ENCODE measurements around the gene ACOT9.
"Not testable (repeated sequence)": the region's sequence is repeated elsewhere in the genome, so short reads cannot be mapped to it uniquely, and the experiment has no call there.

The ACOT9 gene, protein sequence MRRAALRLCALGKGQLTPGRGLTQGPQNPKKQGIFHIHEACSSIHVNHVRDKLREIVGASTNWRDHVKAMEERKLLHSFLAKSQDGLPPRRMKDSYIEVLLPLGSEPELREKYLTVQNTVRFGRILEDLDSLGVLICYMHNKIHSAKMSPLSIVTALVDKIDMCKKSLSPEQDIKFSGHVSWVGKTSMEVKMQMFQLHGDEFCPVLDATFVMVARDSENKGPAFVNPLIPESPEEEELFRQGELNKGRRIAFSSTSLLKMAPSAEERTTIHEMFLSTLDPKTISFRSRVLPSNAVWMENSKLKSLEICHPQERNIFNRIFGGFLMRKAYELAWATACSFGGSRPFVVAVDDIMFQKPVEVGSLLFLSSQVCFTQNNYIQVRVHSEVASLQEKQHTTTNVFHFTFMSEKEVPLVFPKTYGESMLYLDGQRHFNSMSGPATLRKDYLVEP

DNA sequence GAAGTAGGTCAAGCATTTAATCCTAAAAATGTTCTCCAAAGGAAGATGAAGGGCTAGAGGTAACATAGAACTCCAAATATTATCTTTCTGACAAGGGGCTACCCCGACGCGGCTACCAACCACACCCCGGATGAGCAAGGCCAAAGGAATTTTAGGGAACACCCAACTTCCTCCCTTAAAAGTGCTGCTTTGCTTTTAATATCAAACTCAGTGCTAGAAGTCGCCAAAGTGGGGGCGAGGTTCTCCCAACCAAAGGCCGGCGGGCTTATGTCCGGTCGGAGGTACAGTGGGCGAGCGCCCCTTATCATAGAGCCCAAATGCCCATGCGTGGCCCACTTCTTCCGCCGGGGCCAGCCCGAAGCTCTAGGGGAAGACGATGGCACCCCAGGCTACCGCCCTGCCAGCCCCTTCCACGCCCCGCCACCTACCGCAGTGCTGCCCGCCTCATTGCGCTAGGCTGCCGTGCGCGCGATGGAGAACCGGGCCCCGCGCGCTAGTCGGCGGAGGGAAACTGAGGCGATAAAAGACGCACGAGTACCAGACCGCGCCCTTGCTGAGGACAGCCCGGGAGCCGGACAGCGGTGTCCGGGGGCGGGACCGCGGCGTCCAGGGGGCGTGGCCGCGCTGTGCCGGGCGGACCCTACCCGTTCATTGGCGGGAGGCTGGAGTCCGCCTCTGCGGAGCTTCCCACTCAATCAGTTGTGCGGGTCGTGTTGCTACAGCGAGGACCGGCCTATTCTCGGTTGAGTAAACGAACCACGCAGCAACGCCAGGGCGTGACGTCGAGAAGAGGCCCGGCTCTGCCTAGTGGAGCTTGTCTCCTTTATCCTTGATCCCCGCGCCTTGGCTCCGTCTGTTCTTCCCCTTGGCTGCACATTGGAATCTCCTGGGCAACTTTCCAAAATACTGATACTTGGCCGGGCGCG, at the start of gene ACOT9:
TSS of gene ACOT9 (minus strand) at position 580 of the 926 bp plus-strand sequence. CDS start at position 448, 132 bp downstream.
- no peak for FAIRE-seq

- no peak for FAIRE-seq
Measured at GRCh38 chrX:23790155-23790497, 47.0 kb upstream of the ACOT9 start.

DNA sequence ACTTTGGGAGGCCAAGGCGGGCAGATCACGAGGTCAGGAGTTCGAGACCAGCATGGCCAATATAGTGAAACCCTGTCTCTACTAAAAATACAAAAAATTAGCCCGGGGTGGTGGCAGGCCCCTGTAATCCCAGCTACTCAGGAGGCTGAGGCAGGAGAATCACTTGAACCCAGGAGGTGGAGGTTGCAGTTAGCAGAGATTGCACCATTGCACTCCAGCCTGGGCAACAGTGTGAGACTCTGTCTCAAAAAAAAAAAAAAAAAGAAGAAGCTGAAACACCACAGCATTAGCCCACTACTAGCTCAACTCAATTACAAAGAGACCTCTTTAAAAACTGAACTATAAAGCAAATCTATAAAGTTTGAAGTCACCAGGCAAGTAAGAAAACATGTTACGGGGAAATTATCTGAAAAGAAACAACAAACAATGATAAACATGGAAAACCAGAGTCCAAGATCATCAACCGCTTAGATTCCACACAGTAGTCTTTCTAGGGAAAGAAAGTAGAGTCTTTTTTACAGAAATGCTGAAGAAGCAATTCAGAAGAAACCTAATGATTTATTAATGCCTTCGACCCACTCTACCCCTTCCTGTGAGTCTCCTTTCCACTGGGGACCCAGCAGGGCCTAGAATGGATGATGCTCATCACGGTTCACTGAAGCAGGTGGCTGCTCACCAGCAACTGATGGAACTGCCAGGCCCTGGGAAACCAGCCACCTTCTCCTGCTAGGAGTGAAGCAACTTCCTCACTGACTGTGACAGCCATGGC, 46.5 kb upstream of the ACOT9 start:
- FAIRE-seq: no peak

GRCh38 chrX:23788946-23789345, 45.9 kb upstream of the ACOT9 start:
- FAIRE-seq: no peak

- no peak for FAIRE-seq
Measured at GRCh38 chrX:23788521-23788920, 45.4 kb upstream of the ACOT9 start.

- no peak for FAIRE-seq
Measured at GRCh38 chrX:23787745-23788118, 44.7 kb upstream of the ACOT9 start.

DNA sequence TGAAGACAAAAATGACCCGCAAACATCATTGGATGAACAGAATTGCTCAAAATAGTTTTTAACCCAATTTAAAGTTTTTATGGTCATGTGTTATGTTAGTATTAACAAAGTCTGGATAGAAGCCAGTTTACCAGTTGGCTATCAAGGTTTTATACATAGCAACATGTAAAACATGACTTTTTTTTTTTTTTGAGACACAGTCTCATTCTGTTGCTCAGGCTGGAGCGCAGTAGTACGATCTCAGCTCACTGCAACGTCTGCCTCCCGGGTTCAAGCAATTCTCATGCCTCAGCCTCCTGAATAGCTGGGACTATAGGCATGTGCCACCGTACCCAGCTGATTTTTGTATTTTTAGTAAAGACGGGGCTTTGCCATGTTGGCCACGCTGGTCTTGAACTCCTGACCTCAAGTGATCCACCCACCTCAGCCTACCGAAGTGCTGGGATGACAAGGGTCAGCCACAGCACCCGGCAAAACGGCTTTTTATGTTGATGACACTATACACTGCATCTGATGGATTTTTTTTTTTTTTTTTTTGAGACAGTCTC, 43.3 kb upstream of the ACOT9 start:
- FAIRE-seq: no peak

DNA sequence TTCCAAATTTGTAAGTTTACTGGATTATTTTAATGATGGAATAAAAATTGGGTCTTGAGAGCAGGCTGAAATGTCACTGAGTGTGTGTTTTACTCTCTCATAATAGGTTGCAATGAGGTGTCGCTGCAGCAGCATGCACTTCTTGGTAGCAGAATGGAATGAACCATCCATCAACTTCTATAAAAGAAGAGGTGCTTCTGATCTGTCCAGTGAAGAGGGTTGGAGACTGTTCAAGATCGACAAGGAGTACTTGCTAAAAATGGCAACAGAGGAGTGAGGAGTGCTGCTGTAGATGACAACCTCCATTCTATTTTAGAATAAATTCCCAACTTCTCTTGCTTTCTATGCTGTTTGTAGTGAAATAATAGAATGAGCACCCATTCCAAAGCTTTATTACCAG, 42.5 kb upstream of the ACOT9 start:
- no peak for FAIRE-seq

- no peak for FAIRE-seq
Measured at GRCh38 chrX:23784470-23785331, 41.6 kb upstream of the ACOT9 start.

DNA sequence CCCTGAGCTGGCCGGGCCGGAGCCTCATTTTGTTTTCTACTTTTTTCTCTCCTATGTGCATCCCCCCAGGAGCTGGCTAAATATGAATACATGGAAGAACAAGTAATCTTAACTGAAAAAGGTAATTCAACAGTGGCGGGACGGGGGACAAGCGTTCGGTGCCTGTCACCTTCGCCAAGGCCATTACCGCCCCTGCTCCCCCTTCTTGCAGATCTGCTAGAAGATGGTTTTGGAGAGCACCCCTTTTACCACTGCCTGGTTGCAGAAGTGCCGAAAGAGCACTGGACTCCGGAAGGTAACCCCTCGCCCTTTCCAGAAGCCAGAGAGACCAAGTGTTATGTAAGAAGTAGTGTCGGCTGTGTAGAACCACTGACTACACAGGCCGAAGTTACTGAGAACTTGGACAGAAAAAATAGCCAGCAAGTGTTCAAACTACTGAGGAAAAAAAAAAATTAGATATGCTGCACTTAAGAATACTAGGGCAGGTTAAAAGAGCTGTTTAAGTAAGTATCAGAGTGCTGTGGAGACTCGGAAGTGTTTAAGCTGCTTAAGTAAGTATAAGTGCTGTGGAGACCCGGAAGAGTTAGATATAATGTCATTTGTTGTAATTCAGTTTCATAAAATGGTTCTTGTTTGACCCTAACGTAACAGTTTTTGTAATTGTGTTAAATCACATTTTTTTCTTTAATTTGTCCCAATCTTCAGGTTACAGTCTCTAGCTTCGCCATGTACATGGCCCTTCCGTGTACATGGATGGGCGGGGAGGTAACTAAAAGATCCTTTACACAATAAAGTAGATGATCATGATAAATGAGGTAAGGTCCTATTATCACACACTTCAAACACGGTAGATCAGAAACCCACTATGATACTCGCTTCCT, 40.8 kb upstream of the ACOT9 start:
- no peak for FAIRE-seq

GRCh38 chrX:23782863-23783588, 40.0 kb upstream of the ACOT9 start, which contains the start of gene SAT1:
Gene SAT1, plus strand, starts transcription at chrX:23783173. Its CDS starts 179 bp downstream, at chrX:23783352.
- no peak for FAIRE-seq

- FAIRE-seq: no peak
Measured at GRCh38 chrX:23782455-23782854, 39.4 kb upstream of the ACOT9 start.

DNA sequence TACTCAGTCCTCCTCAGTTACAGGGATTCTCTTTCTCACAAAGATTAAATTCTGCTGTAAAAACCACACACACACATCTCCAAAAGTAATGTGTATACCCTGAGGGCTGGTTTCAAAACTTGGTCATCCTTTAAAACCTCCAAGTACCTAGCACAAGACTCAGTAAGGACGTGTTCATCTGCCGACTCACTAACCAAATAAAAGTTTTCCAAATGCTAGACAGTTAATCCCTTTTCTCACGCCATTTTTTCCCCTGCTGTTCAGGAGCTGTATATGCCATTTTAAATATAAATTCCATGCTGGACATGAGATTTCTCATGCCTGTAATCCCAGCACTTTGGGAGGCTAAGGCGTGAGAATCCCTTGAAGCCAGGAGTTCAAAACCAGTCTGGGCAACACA, 35.9 kb upstream of the ACOT9 start:
- FAIRE-seq: no peak

DNA sequence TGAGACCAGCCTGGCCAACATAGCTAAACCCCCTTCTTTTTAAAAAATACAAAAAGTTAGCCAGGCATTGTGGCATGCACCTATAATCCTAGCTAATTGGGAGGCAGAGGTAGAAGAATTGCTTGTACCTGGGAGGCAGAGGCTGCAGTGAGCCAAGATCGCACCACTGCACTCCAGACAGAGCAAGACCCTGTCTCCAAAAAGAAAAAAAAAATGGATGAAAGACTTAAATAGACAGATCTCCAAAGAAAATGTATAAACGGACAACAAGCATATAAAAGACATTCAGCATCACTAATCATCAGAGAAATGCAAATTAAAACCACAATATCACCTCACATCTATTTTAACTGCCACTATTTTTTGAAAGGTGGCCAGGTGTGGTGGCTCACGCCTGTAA, 33.3 kb upstream of the ACOT9 start:
- no peak for FAIRE-seq

GRCh38 chrX:23773601-23774175, 30.6 kb upstream of the ACOT9 start:
- no peak for FAIRE-seq

DNA sequence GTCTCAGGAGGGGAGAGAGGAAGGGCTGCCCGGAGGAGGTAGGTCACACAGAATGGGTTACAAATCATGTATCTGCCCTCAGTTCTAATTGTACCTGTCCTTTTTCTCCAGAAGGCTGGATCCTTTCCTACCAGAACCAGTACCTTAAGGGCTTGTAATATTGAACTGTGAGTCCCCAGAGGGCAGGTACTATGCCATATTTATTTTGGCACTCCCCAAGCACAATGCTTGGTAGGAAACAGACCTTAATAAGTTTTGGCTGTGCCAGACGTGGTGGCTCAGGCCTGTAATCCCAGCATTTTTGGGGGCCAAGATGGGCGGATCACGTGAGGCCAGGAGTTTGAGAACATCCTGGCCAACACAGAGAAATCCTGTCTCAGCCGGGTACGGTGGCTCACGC, 28.0 kb upstream of the ACOT9 start:
- FAIRE-seq: not testable (repeated sequence)

DNA sequence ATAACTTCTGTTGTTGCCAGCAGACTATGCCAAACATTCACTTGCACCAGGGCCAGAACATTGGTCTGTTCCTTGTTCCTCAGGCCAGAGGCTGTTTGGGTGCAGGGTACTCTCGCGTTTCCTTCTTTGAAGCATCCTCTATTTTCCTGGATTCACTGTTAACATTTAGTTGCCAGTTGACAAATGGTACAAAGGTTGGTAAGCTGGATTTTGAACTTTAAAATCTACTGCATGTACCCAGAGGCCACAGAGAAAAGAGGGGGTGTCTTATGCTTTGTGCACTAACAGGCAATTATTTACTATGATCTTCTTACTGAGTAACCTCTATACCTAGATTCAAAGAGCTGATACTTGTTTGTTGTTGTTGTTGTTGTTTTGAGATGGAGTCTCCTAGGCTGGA, 27.1 kb upstream of the ACOT9 start:
- no peak for FAIRE-seq

- no peak for FAIRE-seq
Measured at GRCh38 chrX:23766650-23767551, 23.8 kb upstream of the ACOT9 start.

Data from colon (tissue), 2 donors.